A673 (cell line): Measurements from ENCODE around the gene THBD. TPM values are rescaled to one million over a fixed set of nuclear protein-coding genes. Genes with fewer than 3 reads are reported as not detected.

Experiments used
- BruUV-seq: library from RNA; stranded (reverse); fragments of 400-500 nt; replicated peaks from 2 replicates; lab custom pipeline; 2021; lab: Mats Ljungman, UMichigan
- CTCF ChIA-PET: fragments of 300-600 bp; sonication (Branson Sonifier 250); formaldehyde crosslinking; loops from one replicate; lab custom pipeline; 2022; ENCODE audit warnings: antibody characterized with exemption; lab: Charles Lee
- POLR2A ChIA-PET: fragments of 300-600 bp; sonication (Branson Sonifier 250); formaldehyde crosslinking; loops from one replicate; lab custom pipeline; 2022; ENCODE audit warnings: antibody characterized with exemption; ENCODE audit not compliant: low non-redundant PET; lab: Charles Lee
- DNase-seq: peaks from one replicate; pipeline ENCODE4 v3.0.0-alpha.2; 2015; ENCODE audit warnings: low spot score
- H3K27ac ChIP-seq: fragments of 200-600 bp; sonication (generic); 2 replicates; pipeline ENCODE4 v1.5.1; 2016; ENCODE audit warnings: mixed run types, low read depth, mild to moderate bottlenecking, mixed read lengths, antibody characterized with exemption, low read length; ENCODE audit not compliant: poor library complexity, severe bottlenecking
- H3K27me3 ChIP-seq: fragments of 200-600 bp; sonication (generic); replicated peaks from 2 replicates; pipeline ENCODE4 v1.6.1; 2017; ENCODE audit warnings: mixed run types, low read depth, mild to moderate bottlenecking, mixed read lengths, antibody characterized with exemption, low read length; ENCODE audit not compliant: insufficient read depth, poor library complexity
- H3K36me3 ChIP-seq: fragments of 200-600 bp; sonication (generic); 2 replicates; pipeline ENCODE4 v1.6.1; 2016; ENCODE audit warnings: mixed run types, mild to moderate bottlenecking, mixed read lengths, antibody characterized with exemption, low read length; ENCODE audit not compliant: insufficient read depth, poor library complexity, severe bottlenecking
- H3K4me1 ChIP-seq: fragments of 200-600 bp; sonication (generic); 2 replicates; pipeline ENCODE4 v1.6.1; 2017; ENCODE audit warnings: mixed run types, mild to moderate bottlenecking, mixed read lengths, antibody characterized with exemption, low read length; ENCODE audit not compliant: insufficient read depth, poor library complexity, severe bottlenecking
- H3K4me3 ChIP-seq: fragments of 200-600 bp; sonication (generic); 2 replicates; pipeline ENCODE4 v1.5.1; 2016; ENCODE audit warnings: low read depth, mixed run types, mild to moderate bottlenecking, mixed read lengths, low read length; ENCODE audit not compliant: poor library complexity, severe bottlenecking
- H3K9me3 ChIP-seq: fragments of 200-600 bp; sonication (generic); 2 replicates; pipeline ENCODE4 v1.6.1; 2016; ENCODE audit warnings: mixed run types, low read depth, mild to moderate bottlenecking, mixed read lengths, antibody characterized with exemption, low read length; ENCODE audit not compliant: poor library complexity, severe bottlenecking
- CTCF ChIP-seq: fragments of 300-800, 200-600 bp; sonication (generic); conservative IDR thresholded peaks from 2 replicates; pipeline ENCODE4 v1.5.1; 2017; ENCODE audit warnings: low read depth, mild to moderate bottlenecking, antibody characterized with exemption, low read length, moderate library complexity, mixed read lengths
- EZH2 ChIP-seq: fragments of 200-600 bp; sonication (generic); IDR thresholded peaks from 2 replicates; pipeline ENCODE4 v1.6.1; 2017; ENCODE audit warnings: borderline replicate concordance, low read depth, mild to moderate bottlenecking, mixed read lengths, antibody characterized with exemption, low read length; ENCODE audit not compliant: poor library complexity, severe bottlenecking
- intact Hi-C: fragments of 100-400 bp; cut with micrococcal nuclease; formaldehyde crosslinking; loops from one replicate; pipeline ENCODE4 v1.10.0; 2022; ENCODE audit not compliant: unreplicated experiment
- total RNA-seq: library from RNA; stranded (reverse); gene quantifications from 2 replicates; pipeline ENCODE4 v1.2.3, GENCODE V29; 2021

The THBD gene
- total RNA-seq, 1 experiment from 2014 or later, result not detected

GRCh38 chr20:23034721-23035671 is 14.5 kb downstream of the THBD start, which contains the start of gene SSTR4:
SSTR4 (plus strand) TSS chr20:23035312; CDS start chr20:23035484, 172 bp downstream.
- no peak for TF ChIP-seq EZH2
- no peak for TF ChIP-seq CTCF
- Histone ChIP-seq H3K27ac (no peak within 1 kb of the TSS), H3K27me3 (peaks cover 50% of the 10 kb centered on the region), H3K4me1 (no peaks in the 10 kb centered on the region), H3K36me3 (no peaks in the 10 kb centered on the region), H3K4me3 (no peak within 1 kb of the TSS), H3K9me3 (no peaks in the 10 kb centered on the region)
- DNase-seq, result no peak
- ChIA-PET CTCF (no interaction called here), POLR2A (no interaction called here)
- BruUV-seq, result no TSS peak
- intact Hi-C loops, result no loop called here

GRCh38 chr20:23033918-23034317 is 15.6 kb downstream of the THBD start:
- no peak for TF ChIP-seq CTCF
- TF ChIP-seq EZH2, result no peak
- H3K27ac ChIP-seq, result no peak overlapping the region
- no peak overlapping the region for H3K4me3 ChIP-seq
- intact Hi-C loops, result no loop called here
- DNase-seq, result no peak
- H3K9me3 ChIP-seq, result no peaks in the 10 kb centered on the region
- H3K36me3 ChIP-seq, result no peaks in the 10 kb centered on the region
- no peaks in the 10 kb centered on the region for H3K4me1 ChIP-seq
- ChIA-PET CTCF (no interaction called here), POLR2A (no interaction called here)
- H3K27me3 ChIP-seq, result peaks cover 42% of the 10 kb centered on the region
- no TSS peak for BruUV-seq

GRCh38 chr20:23032750-23033078 is 16.8 kb downstream of the THBD start:
- POLR2A ChIA-PET, result no interaction called here
- no peak for DNase-seq
- Histone ChIP-seq H3K27ac (no peak overlapping the region), H3K9me3 (no peaks in the 10 kb centered on the region), H3K27me3 (peaks cover 39% of the 10 kb centered on the region), H3K4me3 (no peak overlapping the region), H3K4me1 (no peaks in the 10 kb centered on the region), H3K36me3 (no peaks in the 10 kb centered on the region)
- intact Hi-C loops, result no loop called here
- CTCF ChIA-PET, result no interaction called here
- TF ChIP-seq CTCF (no peak), EZH2 (no peak)
- no TSS peak for BruUV-seq
